Measurements from ENCODE around the gene MAMDC2. TPM values are rescaled to one million over a fixed set of nuclear protein-coding genes. Genes with fewer than 3 reads are reported as not detected.
A peak's percentile ranks its signal among the peaks of the same experiment; 100 is the strongest.

Gene MAMDC2
- total RNA-seq, 1 donor from 2014 or later, result 3.4 TPM

GRCh38 chr9:70259512-70259802 lies 215.8 kb downstream of the MAMDC2 start:
- H3K27ac ChIP-seq, result peak overlapping the region; percentile 84 to 96
- H3K4me1 ChIP-seq, result peaks cover 6 to 43% of the 10 kb centered on the region in 2 donors
- peaks cover 3 to 7% of the 10 kb centered on the region in 2 donors for H3K36me3 ChIP-seq
- no peak for DNase-seq (ENCODE audit: low spot score in 2 of 2)
- TF ChIP-seq CTCF (IDR thresholded peaks at IDR 0.05), result no peak
- H3K4me3 ChIP-seq, result peak overlapping the region; percentile 75 to 98
- no peaks in the 10 kb centered on the region for H3K9me3 ChIP-seq
- no peaks in the 10 kb centered on the region for H3K27me3 ChIP-seq
- intact Hi-C loops (cut with DNase I), result loop anchor here (2.0 to 10.0 kb wide), 5 partner anchors 153 to 1645 kb away; partner anchors contain the start of gene KLF9

GRCh38 chr9:70260007-70260443 lies 216.4 kb downstream of the MAMDC2 start:
- intact Hi-C loops (cut with DNase I), result no loop called here
- H3K9me3 ChIP-seq, result no peaks in the 10 kb centered on the region
- TF ChIP-seq CTCF (IDR thresholded peaks at IDR 0.05), result no peak
- peaks cover 6 to 43% of the 10 kb centered on the region in 2 donors for H3K4me1 ChIP-seq
- H3K27me3 ChIP-seq, result no peaks in the 10 kb centered on the region
- H3K36me3 ChIP-seq, result peaks cover 9 to 13% of the 10 kb centered on the region in 2 donors
- no peak overlapping the region for H3K27ac ChIP-seq
- DNase-seq (ENCODE audit: low spot score in 2 of 2), result no peak
- H3K4me3 ChIP-seq, result peak overlapping the region; percentile 75 to 98

GRCh38 chr9:70260606-70261005 lies 217.0 kb downstream of the MAMDC2 start:
- no peaks in the 10 kb centered on the region for H3K27me3 ChIP-seq
- peak overlapping the region; percentile 29 to 75 for H3K4me3 ChIP-seq
- no peaks in the 10 kb centered on the region for H3K9me3 ChIP-seq
- no peak for DNase-seq (ENCODE audit: low spot score in 2 of 2)
- peaks cover 12 to 19% of the 10 kb centered on the region in 2 donors for H3K36me3 ChIP-seq
- peaks cover 6 to 38% of the 10 kb centered on the region in 2 donors for H3K4me1 ChIP-seq
- no peak for TF ChIP-seq CTCF (IDR thresholded peaks at IDR 0.05)
- intact Hi-C loops (cut with DNase I), result no loop called here
- H3K27ac ChIP-seq, result no peak overlapping the region

- H3K4me1 ChIP-seq, result peaks cover 6 to 35% of the 10 kb centered on the region in 2 donors
- H3K27ac ChIP-seq, result no peak overlapping the region
These were observed 217.7 kb downstream of the MAMDC2 start for GRCh38 chr9:70261131-70261870.

GRCh38 chr9:70262366-70262765 lies 218.7 kb downstream of the MAMDC2 start:
- Histone ChIP-seq H3K4me1 (peaks cover 6 to 27% of the 10 kb centered on the region in 2 donors), H3K9me3 (no peaks in the 10 kb centered on the region), H3K36me3 (peaks cover 17 to 30% of the 10 kb centered on the region in 2 donors), H3K27me3 (no peaks in the 10 kb centered on the region), H3K27ac (no peak overlapping the region), H3K4me3 (no peak overlapping the region)
- intact Hi-C loops (cut with DNase I), result no loop called here
- no peak for TF ChIP-seq CTCF (IDR thresholded peaks at IDR 0.05)
- DNase-seq (ENCODE audit: low spot score in 2 of 2), result no peak

More at GRCh38 chr9:70261131-70261870, 217.7 kb downstream of the MAMDC2 start:
- intact Hi-C loops (cut with DNase I), result no loop called here
- no peak for DNase-seq (ENCODE audit: low spot score in 2 of 2)
- H3K9me3 ChIP-seq, result no peaks in the 10 kb centered on the region
- peak overlapping the region; percentile 29 to 75 for H3K4me3 ChIP-seq
- peaks cover 12 to 26% of the 10 kb centered on the region in 2 donors for H3K36me3 ChIP-seq
- H3K27me3 ChIP-seq, result no peaks in the 10 kb centered on the region
- TF ChIP-seq CTCF (IDR thresholded peaks at IDR 0.05), result no peak

Data from ascending aorta (tissue), 2 donors.